Measurements from ENCODE around the gene C10orf120. TPM values are rescaled to one million over a fixed set of nuclear protein-coding genes. Genes with fewer than 3 reads are reported as not detected.

The C10orf120 gene
- not detected for total RNA-seq

- no peak for TF ChIP-seq CTCF (IDR thresholded peaks at IDR 0.05; ENCODE audit: low read depth)
These were observed at the start of gene C10orf120 for GRCh38 chr10:122699796-122700455. Gene C10orf120 (minus strand): TSS chr10:122699846. CDS start chr10:122699790, 56 bp downstream.

GRCh38 chr10:122748496-122748895 lies 48.9 kb upstream of the C10orf120 start:
- TF ChIP-seq CTCF (IDR thresholded peaks at IDR 0.05; ENCODE audit: low read depth), result no peak

- no peak for TF ChIP-seq CTCF (IDR thresholded peaks at IDR 0.05; ENCODE audit: low read depth)
These were observed 46.8 kb upstream of the C10orf120 start for GRCh38 chr10:122746408-122746807.

GRCh38 chr10:122744257-122744656 lies 44.6 kb upstream of the C10orf120 start:
- no peak for TF ChIP-seq CTCF (IDR thresholded peaks at IDR 0.05; ENCODE audit: low read depth)

GRCh38 chr10:122740640-122741039 lies 41.0 kb upstream of the C10orf120 start:
- TF ChIP-seq CTCF (IDR thresholded peaks at IDR 0.05; ENCODE audit: low read depth), result no peak

- no peak for TF ChIP-seq CTCF (IDR thresholded peaks at IDR 0.05; ENCODE audit: low read depth)
These were observed 38.4 kb upstream of the C10orf120 start for GRCh38 chr10:122738031-122738430.

GRCh38 chr10:122733931-122734665 lies 34.5 kb upstream of the C10orf120 start:
- no peak for TF ChIP-seq CTCF (IDR thresholded peaks at IDR 0.05; ENCODE audit: low read depth)

Measured in subcutaneous adipose tissue (tissue), 4 donors.